ENCODE measurements around the gene CLDN14.

GRCh38 chr21:36478207-36478701 is 1.7 kb downstream of the CLDN14 start:
- TF ChIP-seq SUZ12 (IDR thresholded peaks at IDR 0.05; ENCODE audit: extremely low read depth, insufficient read depth, insufficient read length) (no peak), ZNF274 (IDR thresholded peaks at IDR 0.05; ENCODE audit: low read depth, low read length) (no peak)
